Common myeloid progenitor, CD34-positive (primary cell): ENCODE results near the gene ANKRD44.

Experiments used
- CTCF ChIA-PET: fragments of 350-600 bp; sonication (Branson Sonifier 250); formaldehyde crosslinking; loops from one replicate; lab custom pipeline; 2021; ENCODE audit warnings: antibody characterized with exemption; lab: Charles Lee
- POLR2A ChIA-PET: fragments of 350-600 bp; sonication (Branson Sonifier 250); formaldehyde crosslinking; loops from one replicate; lab custom pipeline; 2021; ENCODE audit warnings: antibody characterized with exemption; lab: Charles Lee
- DNase-seq, 3 donors: peaks; one replicate each; pipeline versions ENCODE4 v3.0.0 to v3.0.0-alpha.2; 2013
- H3K27ac ChIP-seq, 2 experiments: 1 replicate in 1 of 2; 2 replicates in 1 of 2; pipeline ENCODE4 v1.7.0; 2013; ENCODE audit warnings: inconsistent platforms in 2 of 2, low read length in 2 of 2, mild to moderate bottlenecking in 2 of 2, low read depth in 1 of 2, moderate library complexity in 1 of 2; ENCODE audit not compliant: severe bottlenecking in 2 of 2, insufficient read depth in 1 of 2, poor library complexity in 1 of 2
- H3K27me3 ChIP-seq, 5 experiments: replicated peaks in 2 of 5; 1 replicate in 3 of 5; 2 replicates in 2 of 5; pipeline versions ENCODE4 v1.6.1 to v1.7.0; 2013; ENCODE audit warnings: low read length in 4 of 5, mild to moderate bottlenecking in 2 of 5, moderate library complexity in 2 of 5, inconsistent platforms in 1 of 5; ENCODE audit not compliant: insufficient read depth in 5 of 5, control insufficient read depth in 4 of 5
- H3K36me3 ChIP-seq, 4 experiments: 1 replicate in 2 of 4; 2 replicates in 2 of 4; pipeline versions ENCODE4 v1.6.1 to v1.7.0; 2013; ENCODE audit warnings: low read length in 3 of 4, control low read depth in 1 of 4, mild to moderate bottlenecking in 1 of 4; ENCODE audit not compliant: control insufficient read depth in 4 of 4, insufficient read depth in 4 of 4
- H3K4me1 ChIP-seq, 4 experiments: 1 replicate in 3 of 4; 2 replicates in 1 of 4; pipeline versions ENCODE4 v1.6.1 to v1.7.1; 2013; ENCODE audit warnings: low read length in 3 of 4, mild to moderate bottlenecking in 3 of 4, control low read depth in 1 of 4, inconsistent platforms in 1 of 4, moderate library complexity in 1 of 4; ENCODE audit not compliant: control insufficient read depth in 4 of 4, insufficient read depth in 4 of 4; ENCODE audit errors: control extremely low read depth in 1 of 4
- H3K4me3 ChIP-seq, 7 experiments: 1 replicate in 4 of 7; 2 replicates in 3 of 7; pipeline versions ENCODE4 v1.5.1 to v1.7.0; 2013; ENCODE audit warnings: mild to moderate bottlenecking in 7 of 7, low read length in 6 of 7, moderate library complexity in 6 of 7, inconsistent platforms in 2 of 7, low read depth in 2 of 7, control low read depth in 1 of 7; ENCODE audit not compliant: insufficient read depth in 4 of 7, control insufficient read depth in 1 of 7; ENCODE audit errors: extremely low read depth in 1 of 7
- H3K9me3 ChIP-seq, 5 experiments: 1 replicate in 4 of 5; 2 replicates in 1 of 5; pipeline versions ENCODE4 v1.6.1 to v1.7.1; 2013; ENCODE audit warnings: low read length in 4 of 5, mild to moderate bottlenecking in 2 of 5, inconsistent platforms in 1 of 5, low read depth in 1 of 5, moderate library complexity in 1 of 5; ENCODE audit not compliant: control insufficient read depth in 4 of 5, insufficient read depth in 2 of 5; ENCODE audit errors: control extremely low read depth in 1 of 5
- WGBS: methylation state at CpG from one replicate; pipeline ENCODE4 v1.1.5; 2013; ENCODE audit not compliant: insufficient coverage; 5-methylcytosine and 5-hydroxymethylcytosine counted together

ANKRD44 gene

GRCh38 chr2:197245829-197246804 is 64.5 kb downstream of the ANKRD44 start:
- H3K9me3 ChIP-seq, result no peaks in the 10 kb centered on the region
- ChIA-PET POLR2A (no interaction called here), CTCF (interaction anchor here (1.3 to 3.1 kb wide), 5 partner anchors 47 to 66 kb away, joined by 4 to 10 read pairs (median 4); no protein-coding TSS in a partner anchor)
- peaks cover 17 to 38% (median 27%) of the 10 kb centered on the region in 4 experiments for H3K4me1 ChIP-seq
- H3K27me3 ChIP-seq, result no peaks in the 10 kb centered on the region
- H3K36me3 ChIP-seq, result no peaks in the 10 kb centered on the region
- WGBS, result 100% methylated on average over 4 of the region's 6 CpGs
- H3K27ac ChIP-seq, result no peak overlapping the region
- H3K4me3 ChIP-seq, result no peak overlapping the region
- no peak for DNase-seq

GRCh38 chr2:197244349-197244748 is 66.2 kb downstream of the ANKRD44 start:
- ChIA-PET POLR2A (no interaction called here), CTCF (interaction anchor here (0.5 to 3.1 kb wide), 9 partner anchors 14 to 97 kb away, joined by 3 to 7 read pairs (median 3); no protein-coding TSS in a partner anchor)
- no CpG with 5 or more reads among the region's 1 CpG for WGBS
- Histone ChIP-seq H3K27ac (no peak overlapping the region), H3K9me3 (no peaks in the 10 kb centered on the region), H3K36me3 (no peaks in the 10 kb centered on the region), H3K27me3 (no peaks in the 10 kb centered on the region), H3K4me1 (peaks cover 30 to 47% (median 38%) of the 10 kb centered on the region in 4 experiments), H3K4me3 (no peak overlapping the region)
- no peak for DNase-seq

- POLR2A ChIA-PET, result no interaction called here
- CTCF ChIA-PET, result interaction anchor here (0.6 to 1.5 kb wide), 7 partner anchors 12 to 69 kb away, joined by 3 to 6 read pairs (median 3); no protein-coding TSS in a partner anchor
- Histone ChIP-seq H3K4me1 (peaks cover 34 to 49% (median 41%) of the 10 kb centered on the region in 4 experiments), H3K27ac (no peak overlapping the region), H3K9me3 (no peaks in the 10 kb centered on the region), H3K27me3 (no peaks in the 10 kb centered on the region), H3K4me3 (peak overlapping the region in 1 of 7 experiments; percentile 8), H3K36me3 (no peaks in the 10 kb centered on the region)
- peak in 1 of 3 donors; percentile 33 for DNase-seq
- WGBS, result 83% methylated on average over 2 of the region's 2 CpGs
These were observed 67.9 kb downstream of the ANKRD44 start for GRCh38 chr2:197242719-197243118.

- Histone ChIP-seq H3K27me3 (no peaks in the 10 kb centered on the region), H3K27ac (no peak overlapping the region), H3K9me3 (no peaks in the 10 kb centered on the region), H3K36me3 (no peaks in the 10 kb centered on the region), H3K4me3 (no peak overlapping the region), H3K4me1 (peaks cover 34 to 52% (median 46%) of the 10 kb centered on the region in 4 experiments)
- POLR2A ChIA-PET, result no interaction called here
- CTCF ChIA-PET, result interaction anchor here (1.5 kb wide), 2 partner anchors 9 to 16 kb away, joined by 3 to 8 read pairs; no protein-coding TSS in a partner anchor
- DNase-seq, result no peak
These were observed 69.0 kb downstream of the ANKRD44 start for GRCh38 chr2:197241596-197241995.

- POLR2A ChIA-PET, result no interaction called here
- Histone ChIP-seq H3K27ac (no peak overlapping the region), H3K36me3 (no peaks in the 10 kb centered on the region), H3K27me3 (no peaks in the 10 kb centered on the region), H3K4me1 (peaks cover 35 to 56% (median 48%) of the 10 kb centered on the region in 4 experiments), H3K4me3 (no peak overlapping the region), H3K9me3 (no peaks in the 10 kb centered on the region)
- WGBS, result no CpG with 5 or more reads among the region's 1 CpG
- CTCF ChIA-PET, result interaction anchor here (1.1 to 1.5 kb wide), 4 partner anchors 9 to 64 kb away, joined by 3 to 8 read pairs (median 4); no protein-coding TSS in a partner anchor
- DNase-seq, result no peak
These were observed 69.4 kb downstream of the ANKRD44 start for GRCh38 chr2:197241153-197241552.

- POLR2A ChIA-PET, result interaction anchor here (0.6 kb wide), 1 partner anchor 15 kb away, joined by 3 read pairs; no protein-coding TSS in a partner anchor
- DNase-seq, result peak in 2 of 3 donors; percentile 54 to 69
- WGBS, result 0% methylated on average over 1 of the region's 1 CpG
- Histone ChIP-seq H3K4me1 (peaks cover 37 to 61% (median 52%) of the 10 kb centered on the region in 4 experiments), H3K27ac (peak overlapping the region in 1 of 2 experiments; percentile 57), H3K36me3 (no peaks in the 10 kb centered on the region), H3K4me3 (no peak overlapping the region), H3K27me3 (no peaks in the 10 kb centered on the region), H3K9me3 (no peaks in the 10 kb centered on the region)
- CTCF ChIA-PET, result interaction anchor here (0.7 to 1.5 kb wide), 7 partner anchors 9 to 65 kb away, joined by 3 to 8 read pairs (median 3); no protein-coding TSS in a partner anchor
These were observed 70.0 kb downstream of the ANKRD44 start for GRCh38 chr2:197240421-197241041.
